OCI-LY7 (cell line): ENCODE measurements around the gene PPP1R3A. TPM values are rescaled to one million over a fixed set of nuclear protein-coding genes. Genes with fewer than 3 reads are reported as not detected.

Experiments used
- BruUV-seq: library from RNA; stranded (reverse); fragments of 400-500 nt; replicated peaks from 2 replicates; lab custom pipeline; 2021; lab: Mats Ljungman, UMichigan
- CTCF ChIA-PET: fragments of 300-600 bp; sonication (Branson Sonifier 250); formaldehyde crosslinking; loops from one replicate; lab custom pipeline; 2022; ENCODE audit warnings: antibody characterized with exemption; ENCODE audit not compliant: unreplicated experiment; lab: Charles Lee
- POLR2A ChIA-PET: fragments of 300-600 bp; sonication (Branson Sonifier 250); formaldehyde crosslinking; loops from one replicate; lab custom pipeline; 2022; ENCODE audit warnings: antibody characterized with exemption; lab: Charles Lee
- DNase-seq: peaks from one replicate; pipeline ENCODE4 v3.0.0-alpha.2; 2015; ENCODE audit warnings: low spot score
- H2AFZ ChIP-seq: fragments of 200-600 bp; sonication (generic), shearing (Covaris generic); 2 replicates; pipeline ENCODE4 v1.6.1; 2014; ENCODE audit warnings: mild to moderate bottlenecking, antibody characterized with exemption, low read length, moderate library complexity
- H3K27ac ChIP-seq: fragments of 200-600 bp; sonication (generic); 2 replicates; pipeline ENCODE4 v1.5.1; 2014; ENCODE audit warnings: mixed run types, low read depth, mild to moderate bottlenecking, moderate library complexity, low read length, inconsistent platforms; ENCODE audit not compliant: poor library complexity, severe bottlenecking
- H3K36me3 ChIP-seq: fragments of 200-600 bp; sonication (generic); 2 replicates; pipeline ENCODE4 v1.6.1; 2014; ENCODE audit warnings: mild to moderate bottlenecking, antibody characterized with exemption, low read length, moderate library complexity, mixed read lengths; ENCODE audit not compliant: insufficient read depth
- H3K4me1 ChIP-seq: fragments of 200-600 bp; sonication (generic); 2 replicates; pipeline ENCODE4 v1.5.1; 2014; ENCODE audit warnings: mild to moderate bottlenecking, low read length; ENCODE audit not compliant: insufficient read depth, poor library complexity, severe bottlenecking
- H3K4me2 ChIP-seq: fragments of 200-600 bp; sonication (generic); 2 replicates; pipeline ENCODE4 v1.6.1; 2014; ENCODE audit warnings: mild to moderate bottlenecking, low read length
- H3K4me3 ChIP-seq: fragments of 200-600 bp; sonication (generic); 2 replicates; pipeline ENCODE4 v1.5.1; 2014; ENCODE audit warnings: mild to moderate bottlenecking, low read depth, low read length; ENCODE audit not compliant: poor library complexity, severe bottlenecking
- H3K79me2 ChIP-seq: fragments of 200-600 bp; sonication (generic); 2 replicates; pipeline ENCODE4 v1.6.1; 2016; ENCODE audit warnings: low read depth, mild to moderate bottlenecking, low read length, moderate library complexity, mixed read lengths; ENCODE audit not compliant: insufficient read depth
- H3K9me2 ChIP-seq: fragments of 200-600 bp; sonication (generic); 2 replicates; pipeline ENCODE4 v1.6.1; 2016; ENCODE audit warnings: mild to moderate bottlenecking, low read length, mixed read lengths; ENCODE audit not compliant: insufficient read depth
- H3K9me3 ChIP-seq: fragments of 200-600 bp; sonication (generic); 2 replicates; pipeline ENCODE4 v1.6.1; 2014; ENCODE audit warnings: mild to moderate bottlenecking, mixed run types, low read length, mixed read lengths
- H4K20me1 ChIP-seq: fragments of 200-600 bp; sonication (generic); 2 replicates; pipeline ENCODE4 v1.6.1; 2014; ENCODE audit warnings: mild to moderate bottlenecking, antibody characterized with exemption, low read length, moderate library complexity, mixed read lengths; ENCODE audit not compliant: insufficient read depth
- CTCF ChIP-seq: fragments of 200-600 bp; sonication (generic); conservative IDR thresholded peaks from 2 replicates; pipeline ENCODE4 v1.5.1; 2014; ENCODE audit warnings: mild to moderate bottlenecking, antibody characterized with exemption, low read length, moderate library complexity, mixed read lengths
- EZH2phosphoT487 ChIP-seq: fragments of 200-600 bp; sonication (generic); IDR thresholded peaks from 2 replicates; pipeline ENCODE4 v1.6.1; 2018; ENCODE audit warnings: low read depth, borderline replicate concordance, mild to moderate bottlenecking, mixed run types, antibody characterized with exemption, low read length, moderate library complexity, mixed read lengths
- intact Hi-C: fragments of 100-400 bp; cut with micrococcal nuclease; formaldehyde crosslinking; loops from one replicate; pipeline ENCODE4 v1.10.0; 2022; ENCODE audit not compliant: unreplicated experiment
- total RNA-seq, 2 experiments: library from RNA; depleted of rRNA in 1 of 2; stranded (reverse); fragments of >200 nt in 1 of 2; shearing (Covaris generic) in 1 of 2; gene quantifications; 2 replicates each; pipeline ENCODE4 v1.2.3, GENCODE V29; 2014 to 2022

Gene PPP1R3A
- total RNA-seq, 2 experiments from 2014 or later = not detected

DNA sequence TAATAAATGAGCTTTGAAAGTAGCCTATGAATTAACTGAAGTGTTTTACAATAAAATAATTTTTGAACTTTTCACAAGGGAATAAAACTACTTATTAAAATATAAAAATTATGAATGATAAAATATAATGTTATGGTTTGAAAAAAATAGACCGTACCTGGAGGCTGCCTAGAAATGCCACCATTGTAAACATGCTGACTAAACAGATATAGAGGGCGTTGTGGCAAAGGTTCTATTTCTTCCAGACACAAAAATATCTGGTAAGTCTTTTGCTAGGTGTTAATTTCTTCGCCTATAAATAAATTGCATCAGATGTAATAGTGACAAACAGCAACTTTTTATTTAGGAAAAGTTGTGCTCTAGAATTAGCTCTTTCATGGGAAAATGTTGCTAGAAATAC is 11.2 kb downstream of the PPP1R3A start:
- Histone ChIP-seq H3K4me2 (no peak overlapping the region), H3K36me3 (no peaks in the 10 kb centered on the region), H3K4me3 (no peak overlapping the region), H3K4me1 (no peaks in the 10 kb centered on the region), H3K27ac (no peak overlapping the region), H3K9me3 (no peaks in the 10 kb centered on the region), H3K9me2 (no peaks in the 10 kb centered on the region), H3K79me2 (no peaks in the 10 kb centered on the region), H4K20me1 (no peaks in the 10 kb centered on the region), H2AFZ (no peak overlapping the region)
- no peak for TF ChIP-seq EZH2phosphoT487
- TF ChIP-seq CTCF = no peak
- CTCF ChIA-PET = no interaction called here
- intact Hi-C loops = no loop called here
- POLR2A ChIA-PET = interaction anchor here (0.7 kb wide), 1 partner anchor 1153 kb away, joined by 4 read pairs; no protein-coding TSS in a partner anchor
- no peak for DNase-seq
- BruUV-seq = no TSS peak

- TF ChIP-seq EZH2phosphoT487 = no peak
- TF ChIP-seq CTCF = no peak
- Histone ChIP-seq H3K4me2 (no peak overlapping the region), H3K27ac (no peak overlapping the region), H4K20me1 (no peaks in the 10 kb centered on the region), H3K36me3 (no peaks in the 10 kb centered on the region), H3K9me2 (no peaks in the 10 kb centered on the region), H3K79me2 (no peaks in the 10 kb centered on the region), H3K4me1 (no peaks in the 10 kb centered on the region), H3K9me3 (no peaks in the 10 kb centered on the region), H2AFZ (no peak overlapping the region), H3K4me3 (no peak overlapping the region)
- no peak for DNase-seq
- BruUV-seq = no TSS peak
- CTCF ChIA-PET = no interaction called here
- intact Hi-C loops = no loop called here
- POLR2A ChIA-PET = interaction anchor here (0.6 to 0.8 kb wide), 3 partner anchors 10 to 18 kb away, joined by 3 to 4 read pairs (median 3); no protein-coding TSS in a partner anchor
Observed at GRCh38 chr7:113904521-113904920, 14.3 kb downstream of the PPP1R3A start.

DNA sequence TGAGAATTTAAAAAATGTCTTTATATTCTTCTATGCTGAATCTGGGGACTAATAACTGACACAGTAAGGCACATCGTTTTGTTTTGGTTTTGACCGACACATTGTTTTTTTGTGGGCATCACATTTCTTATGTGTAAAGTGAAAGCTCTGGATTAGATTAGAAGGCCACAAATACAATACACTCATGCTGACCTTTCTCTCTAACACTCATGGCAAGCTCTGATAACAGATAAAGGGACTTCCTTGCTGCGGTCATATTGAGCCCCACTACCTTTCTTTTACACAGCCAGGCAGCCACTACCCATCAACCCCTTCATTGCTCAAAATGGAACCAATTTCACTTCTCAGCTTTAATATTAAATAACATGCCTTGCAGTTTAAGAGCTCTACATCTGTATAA is 26.0 kb downstream of the PPP1R3A start:
- intact Hi-C loops = no loop called here
- no peak for DNase-seq
- no TSS peak for BruUV-seq
- ChIA-PET POLR2A (interaction anchor here (1.2 kb wide), 1 partner anchor 12 kb away, joined by 4 read pairs; no protein-coding TSS in a partner anchor), CTCF (no interaction called here)
- H3K9me2 ChIP-seq = no peaks in the 10 kb centered on the region
- H3K79me2 ChIP-seq = no peaks in the 10 kb centered on the region
- H2AFZ ChIP-seq = no peak overlapping the region
- H3K4me2 ChIP-seq = no peak overlapping the region
- no peak overlapping the region for H3K4me3 ChIP-seq
- no peaks in the 10 kb centered on the region for H3K36me3 ChIP-seq
- H3K27ac ChIP-seq = no peak overlapping the region
- no peaks in the 10 kb centered on the region for H4K20me1 ChIP-seq
- no peaks in the 10 kb centered on the region for H3K9me3 ChIP-seq
- H3K4me1 ChIP-seq = no peaks in the 10 kb centered on the region
- no peak for TF ChIP-seq EZH2phosphoT487
- no peak for TF ChIP-seq CTCF
